Fibroblast of villous mesenchyme (primary cell): ENCODE data around the gene BCAR1. TPM values are rescaled to one million over a fixed set of nuclear protein-coding genes. Genes with fewer than 3 reads are reported as not detected.

Source experiments
- DNase-seq: peaks from one replicate; pipeline ENCODE4 v3.0.0-alpha.2; 2010; ENCODE audit warnings: low read depth
- H3K4me3 ChIP-seq: 2 replicates; pipeline ENCODE4 v1.5.1; 2011; ENCODE audit warnings: low read depth, mild to moderate bottlenecking, low read length
- total RNA-seq: library from RNA; depleted of rRNA; stranded (reverse); fragments of >200 nt; gene quantifications from 2 replicates; pipeline ENCODE4 v1.2.3, GENCODE V29; 2012
- TF ChIP-seq, protein P1 (sequence below): IDR thresholded peaks from 2 replicates; pipeline ENCODE4 v1.5.1; 2012; ENCODE audit warnings: low read depth, mild to moderate bottlenecking, low read length; ENCODE audit not compliant: insufficient read depth

Gene BCAR1
- total RNA-seq, 1 donor: 87.2 TPM

- DNase-seq: no peak
- H3K4me3 ChIP-seq: no peak overlapping the region
- TF ChIP-seq, protein P1, sequence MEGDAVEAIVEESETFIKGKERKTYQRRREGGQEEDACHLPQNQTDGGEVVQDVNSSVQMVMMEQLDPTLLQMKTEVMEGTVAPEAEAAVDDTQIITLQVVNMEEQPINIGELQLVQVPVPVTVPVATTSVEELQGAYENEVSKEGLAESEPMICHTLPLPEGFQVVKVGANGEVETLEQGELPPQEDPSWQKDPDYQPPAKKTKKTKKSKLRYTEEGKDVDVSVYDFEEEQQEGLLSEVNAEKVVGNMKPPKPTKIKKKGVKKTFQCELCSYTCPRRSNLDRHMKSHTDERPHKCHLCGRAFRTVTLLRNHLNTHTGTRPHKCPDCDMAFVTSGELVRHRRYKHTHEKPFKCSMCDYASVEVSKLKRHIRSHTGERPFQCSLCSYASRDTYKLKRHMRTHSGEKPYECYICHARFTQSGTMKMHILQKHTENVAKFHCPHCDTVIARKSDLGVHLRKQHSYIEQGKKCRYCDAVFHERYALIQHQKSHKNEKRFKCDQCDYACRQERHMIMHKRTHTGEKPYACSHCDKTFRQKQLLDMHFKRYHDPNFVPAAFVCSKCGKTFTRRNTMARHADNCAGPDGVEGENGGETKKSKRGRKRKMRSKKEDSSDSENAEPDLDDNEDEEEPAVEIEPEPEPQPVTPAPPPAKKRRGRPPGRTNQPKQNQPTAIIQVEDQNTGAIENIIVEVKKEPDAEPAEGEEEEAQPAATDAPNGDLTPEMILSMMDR: no peak
Measured at GRCh38 chr16:75233611-75233938, 17.8 kb downstream of the BCAR1 start.

DNA sequence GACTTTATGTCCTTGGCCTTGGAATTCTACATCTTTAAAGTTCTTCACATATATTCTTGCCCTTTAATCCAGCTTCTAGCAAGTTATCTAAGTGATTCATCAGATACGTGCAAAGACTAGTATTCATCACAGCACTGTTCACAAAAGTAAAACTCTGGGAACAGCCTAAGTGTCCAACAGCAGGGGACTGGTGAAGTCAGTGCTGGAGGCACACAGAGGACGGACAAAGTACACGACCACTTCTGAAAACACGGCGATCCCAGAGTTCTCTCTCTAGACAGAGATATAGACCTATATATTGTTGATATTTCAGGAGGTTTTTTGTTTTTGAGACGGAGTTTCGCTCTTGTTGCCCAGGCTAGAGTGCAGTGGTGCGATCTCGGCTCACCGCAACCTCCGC is 19.9 kb downstream of the BCAR1 start:
- no peak for DNase-seq
- TF ChIP-seq, protein P1: no peak
- H3K4me3 ChIP-seq: no peak overlapping the region

DNA sequence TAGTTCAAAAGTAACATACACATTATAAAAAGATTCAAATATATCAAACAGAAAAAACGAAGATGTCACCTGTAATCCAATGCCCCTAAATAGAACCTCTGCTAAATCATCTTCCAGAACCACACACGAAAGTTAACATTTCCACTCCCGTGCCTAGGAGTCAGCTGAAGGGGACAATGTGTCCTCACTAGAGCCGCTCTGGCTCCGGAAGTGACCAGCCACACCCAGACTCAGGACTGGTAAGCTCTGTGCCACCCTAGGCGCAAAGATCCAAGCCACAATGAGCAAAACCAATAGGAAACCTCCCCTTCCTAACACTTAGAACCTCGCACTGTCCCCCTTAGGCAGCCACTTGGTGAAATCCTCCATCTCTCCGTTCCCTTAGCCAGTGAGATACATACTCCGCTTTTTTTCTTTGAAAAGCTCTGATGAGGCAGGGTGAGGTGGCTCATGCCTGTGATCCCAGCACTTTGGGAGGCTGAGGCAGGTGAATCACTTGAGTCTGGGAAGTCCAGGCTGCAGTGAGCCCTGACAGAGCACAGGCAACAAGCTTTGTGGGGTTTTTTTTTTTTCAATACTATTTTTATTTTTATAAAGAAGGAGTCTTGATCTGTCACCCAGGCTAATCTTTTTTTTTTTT is 20.8 kb downstream of the BCAR1 start:
- DNase-seq: no peak
- H3K4me3 ChIP-seq: no peak overlapping the region
- TF ChIP-seq, protein P1: no peak

- DNase-seq: no peak
Measured at GRCh38 chr16:75229172-75230031, 22.0 kb downstream of the BCAR1 start.

GRCh38 chr16:75228143-75228976 is 23.1 kb downstream of the BCAR1 start:
- TF ChIP-seq, protein P1: no peak
- no peak overlapping the region for H3K4me3 ChIP-seq
- DNase-seq: no peak

More at GRCh38 chr16:75229172-75230031, 22.0 kb downstream of the BCAR1 start:
- TF ChIP-seq, protein P1: no peak
- no peak overlapping the region for H3K4me3 ChIP-seq

DNA sequence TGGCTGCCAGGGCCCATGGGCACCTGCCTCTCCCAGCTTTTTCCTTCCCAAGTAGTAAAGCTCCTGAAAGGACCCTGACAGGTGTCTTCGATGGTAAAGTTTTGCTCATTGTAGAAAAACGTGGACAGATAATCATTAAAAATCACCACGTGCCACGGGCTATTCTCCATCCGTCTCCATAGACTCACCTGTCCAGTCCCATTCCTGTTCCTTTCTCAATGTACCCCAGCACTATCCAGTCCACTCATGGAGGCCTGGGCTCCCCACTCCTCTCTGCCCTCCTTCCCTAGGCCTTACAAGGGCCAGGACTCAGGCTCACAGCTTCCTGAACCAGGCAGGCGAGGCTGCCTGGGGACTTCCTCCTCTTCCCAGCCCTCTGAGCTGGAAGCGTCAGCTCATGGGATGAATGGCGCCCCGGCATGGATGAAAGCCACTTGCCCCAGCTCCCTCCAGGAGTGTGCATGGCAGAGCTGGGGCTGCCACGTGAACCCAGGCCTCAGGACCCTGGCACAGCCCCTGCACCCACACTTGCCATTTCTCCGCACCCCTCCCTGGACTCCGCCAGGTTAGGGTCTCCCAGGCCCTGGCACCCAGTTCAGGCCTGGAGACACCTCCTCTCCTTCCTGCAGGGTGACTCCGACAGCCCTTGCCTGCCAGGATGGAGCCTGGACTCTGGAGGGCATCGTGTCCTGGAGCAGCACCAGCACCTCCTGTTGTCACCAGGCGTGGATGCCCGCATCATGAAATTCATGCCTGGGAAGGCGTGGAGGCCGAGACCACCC is 23.9 kb downstream of the BCAR1 start:
- DNase-seq: no peak
- H3K4me3 ChIP-seq: no peak overlapping the region
- TF ChIP-seq, protein P1: no peak
